ENCODE data around the gene SNAP29.

The SNAP29 gene

DNA sequence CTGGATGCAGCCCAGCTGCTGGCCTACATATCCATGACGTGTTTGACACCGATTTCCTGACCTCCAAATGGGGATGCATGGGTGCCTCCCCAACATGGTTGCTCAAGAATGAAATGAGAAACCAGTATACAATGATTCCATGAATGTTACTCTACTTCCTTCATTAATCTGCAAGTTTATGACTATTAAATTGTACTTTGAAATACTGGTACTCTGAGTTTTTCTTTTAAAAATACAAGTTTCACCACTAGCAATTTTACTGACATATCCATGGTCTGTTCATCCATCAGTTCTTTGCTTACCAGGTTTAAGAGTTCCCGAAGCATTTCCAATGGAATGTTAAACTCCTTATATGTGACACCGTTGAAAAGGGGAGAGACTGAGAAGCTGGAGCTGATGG, 45.8 kb upstream of the SNAP29 start:
- no peaks in the 10 kb centered on the region for H3K4me1 ChIP-seq (ENCODE audit: control insufficient read depth in 1 of 2, insufficient read depth in 1 of 2, low read depth in 1 of 2, low read length in 1 of 2)
- H3K27ac ChIP-seq = no peak overlapping the region
- TF ChIP-seq, protein P1, sequence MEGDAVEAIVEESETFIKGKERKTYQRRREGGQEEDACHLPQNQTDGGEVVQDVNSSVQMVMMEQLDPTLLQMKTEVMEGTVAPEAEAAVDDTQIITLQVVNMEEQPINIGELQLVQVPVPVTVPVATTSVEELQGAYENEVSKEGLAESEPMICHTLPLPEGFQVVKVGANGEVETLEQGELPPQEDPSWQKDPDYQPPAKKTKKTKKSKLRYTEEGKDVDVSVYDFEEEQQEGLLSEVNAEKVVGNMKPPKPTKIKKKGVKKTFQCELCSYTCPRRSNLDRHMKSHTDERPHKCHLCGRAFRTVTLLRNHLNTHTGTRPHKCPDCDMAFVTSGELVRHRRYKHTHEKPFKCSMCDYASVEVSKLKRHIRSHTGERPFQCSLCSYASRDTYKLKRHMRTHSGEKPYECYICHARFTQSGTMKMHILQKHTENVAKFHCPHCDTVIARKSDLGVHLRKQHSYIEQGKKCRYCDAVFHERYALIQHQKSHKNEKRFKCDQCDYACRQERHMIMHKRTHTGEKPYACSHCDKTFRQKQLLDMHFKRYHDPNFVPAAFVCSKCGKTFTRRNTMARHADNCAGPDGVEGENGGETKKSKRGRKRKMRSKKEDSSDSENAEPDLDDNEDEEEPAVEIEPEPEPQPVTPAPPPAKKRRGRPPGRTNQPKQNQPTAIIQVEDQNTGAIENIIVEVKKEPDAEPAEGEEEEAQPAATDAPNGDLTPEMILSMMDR (IDR thresholded peaks at IDR 0.05) = no peak
- H3K9me3 ChIP-seq = no peaks in the 10 kb centered on the region
- no peaks in the 10 kb centered on the region for H3K27me3 ChIP-seq
- no peak overlapping the region for H3K4me3 ChIP-seq (ENCODE audit: low read depth in 1 of 2, low read length in 1 of 2)
- H3K36me3 ChIP-seq = peaks cover 85% of the 10 kb centered on the region

DNA sequence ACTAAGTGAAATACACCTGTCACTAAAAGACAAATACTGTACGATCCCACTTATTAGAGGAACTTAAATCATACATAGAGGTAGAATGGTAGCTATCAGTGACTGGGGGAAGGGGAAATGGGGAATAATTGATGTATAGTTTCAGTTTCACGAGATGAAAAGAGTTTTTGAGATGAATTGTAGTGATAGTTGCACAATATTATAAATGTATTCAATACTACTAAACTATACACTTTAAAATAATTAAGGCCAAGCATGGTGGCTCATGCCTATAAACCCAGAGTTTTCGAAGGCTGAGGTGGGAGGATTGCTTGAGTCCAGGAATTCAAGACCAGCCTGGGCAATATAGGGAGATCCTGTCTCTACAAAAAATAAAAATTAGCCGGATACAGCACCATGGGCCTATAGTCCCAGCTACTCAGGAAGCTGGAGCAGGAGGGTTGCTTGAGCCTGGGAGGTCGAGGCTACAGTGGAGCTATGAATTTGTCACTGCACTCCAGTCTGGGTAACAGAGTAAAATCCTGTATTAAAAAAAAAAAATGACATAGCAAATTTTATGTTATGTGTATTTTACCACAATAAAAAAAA, 44.5 kb upstream of the SNAP29 start:
- Histone ChIP-seq H3K4me3 (ENCODE audit: low read depth in 1 of 2, low read length in 1 of 2) (no peak overlapping the region), H3K4me1 (ENCODE audit: control insufficient read depth in 1 of 2, insufficient read depth in 1 of 2, low read depth in 1 of 2, low read length in 1 of 2) (no peaks in the 10 kb centered on the region), H3K36me3 (peaks cover 86% of the 10 kb centered on the region), H3K9me3 (no peaks in the 10 kb centered on the region), H3K27ac (no peak overlapping the region), H3K27me3 (no peaks in the 10 kb centered on the region)
- TF ChIP-seq, protein P1 (IDR thresholded peaks at IDR 0.05) = no peak

- H3K27me3 ChIP-seq = no peaks in the 10 kb centered on the region
- TF ChIP-seq, protein P1 (IDR thresholded peaks at IDR 0.05) = no peak
- H3K4me3 ChIP-seq (ENCODE audit: low read depth in 1 of 2, low read length in 1 of 2) = no peak overlapping the region
- peaks cover 86% of the 10 kb centered on the region for H3K36me3 ChIP-seq
- H3K27ac ChIP-seq = no peak overlapping the region
- no peaks in the 10 kb centered on the region for H3K9me3 ChIP-seq
- no peaks in the 10 kb centered on the region for H3K4me1 ChIP-seq (ENCODE audit: control insufficient read depth in 1 of 2, insufficient read depth in 1 of 2, low read depth in 1 of 2, low read length in 1 of 2)
Measured at GRCh38 chr22:20815477-20816050, 43.2 kb upstream of the SNAP29 start.

DNA sequence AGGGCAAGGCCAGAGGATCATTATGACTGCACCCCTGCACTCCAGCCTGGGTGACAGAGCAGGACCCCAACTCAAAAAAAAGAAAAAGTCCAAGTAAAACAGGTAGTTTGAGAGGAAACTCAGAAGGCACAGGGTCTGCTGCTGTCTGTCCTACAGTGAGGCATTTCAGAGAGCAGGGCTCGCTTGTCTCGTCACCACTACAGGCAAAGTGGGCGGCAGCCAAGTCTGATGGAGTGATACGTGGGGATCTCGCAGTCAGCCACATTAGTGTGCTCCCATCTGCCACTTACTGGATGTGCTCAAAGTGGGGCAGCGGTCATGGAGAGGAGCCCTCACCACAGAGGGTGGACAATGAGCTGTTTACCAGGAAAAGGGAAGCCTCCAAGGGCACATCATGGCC, 42.2 kb upstream of the SNAP29 start:
- Histone ChIP-seq H3K4me3 (ENCODE audit: low read depth in 1 of 2, low read length in 1 of 2) (no peak overlapping the region), H3K9me3 (no peaks in the 10 kb centered on the region), H3K27me3 (no peaks in the 10 kb centered on the region), H3K36me3 (peaks cover 88% of the 10 kb centered on the region), H3K27ac (no peak overlapping the region), H3K4me1 (ENCODE audit: control insufficient read depth in 1 of 2, insufficient read depth in 1 of 2, low read depth in 1 of 2, low read length in 1 of 2) (no peaks in the 10 kb centered on the region)
- TF ChIP-seq, protein P1 (IDR thresholded peaks at IDR 0.05) = no peak

GRCh38 chr22:20818471-20818870, 40.3 kb upstream of the SNAP29 start:
- Histone ChIP-seq H3K4me3 (ENCODE audit: low read depth in 1 of 2, low read length in 1 of 2) (no peak overlapping the region), H3K36me3 (peaks cover 91% of the 10 kb centered on the region), H3K9me3 (no peaks in the 10 kb centered on the region), H3K27me3 (no peaks in the 10 kb centered on the region), H3K27ac (no peak overlapping the region), H3K4me1 (ENCODE audit: control insufficient read depth in 1 of 2, insufficient read depth in 1 of 2, low read depth in 1 of 2, low read length in 1 of 2) (no peaks in the 10 kb centered on the region)
- TF ChIP-seq, protein P1 (IDR thresholded peaks at IDR 0.05) = no peak
